Pons (tissue), 1 donor: ENCODE measurements around the gene SH3GLB2.
A peak's percentile ranks its signal among the peaks of the same experiment; 100 is the strongest.
"Not testable (repeated sequence)": the region's sequence is repeated elsewhere in the genome, so short reads cannot be mapped to it uniquely, and the experiment has no call there.

ENCODE experiments used
- DNase-seq: peaks from one replicate; pipeline ENCODE4 v3.0.0-alpha.2; 2016; ENCODE audit warnings: low spot score

Gene SH3GLB2

DNA sequence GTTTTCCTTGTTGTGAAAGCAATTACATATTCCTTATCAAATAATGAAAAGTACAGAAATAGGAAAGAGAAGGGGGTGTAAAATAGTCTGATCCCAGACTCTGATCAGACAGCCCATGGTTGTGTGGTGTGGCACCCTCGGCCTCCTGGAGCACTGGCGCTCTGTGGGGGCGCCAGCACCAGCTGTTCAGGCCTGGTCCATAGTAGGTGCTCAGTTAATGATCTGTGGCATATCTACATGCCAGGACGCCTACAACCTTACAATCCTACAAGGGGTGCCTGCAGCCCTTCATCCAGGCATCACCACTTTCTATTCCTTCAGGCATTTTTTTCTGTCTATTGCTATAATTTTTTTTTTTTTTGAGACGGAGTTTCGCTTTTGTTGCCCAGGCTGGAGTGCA, 24.9 kb upstream of the SH3GLB2 start:
- DNase-seq, result no peak

DNA sequence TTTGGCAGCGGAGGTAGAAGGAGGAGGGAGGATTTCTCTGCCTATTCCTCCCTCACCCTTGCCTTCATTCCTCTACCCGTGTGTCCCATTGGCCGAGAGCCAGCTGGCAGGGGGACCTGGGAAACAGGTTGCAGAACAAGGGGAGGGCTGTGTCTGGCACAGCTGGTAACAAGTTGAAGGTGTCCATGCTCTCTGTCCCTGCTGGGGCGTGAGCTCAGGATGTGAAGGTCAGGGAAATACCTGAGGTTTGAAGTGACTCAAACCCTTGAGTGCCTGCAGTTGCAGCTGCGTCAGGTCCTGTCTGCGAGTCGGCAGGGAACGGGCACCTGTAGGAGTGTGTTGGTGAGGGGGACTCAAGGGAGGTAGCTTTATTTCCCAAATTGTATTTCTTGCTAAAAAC, 24.5 kb upstream of the SH3GLB2 start:
- DNase-seq, result no peak

DNA sequence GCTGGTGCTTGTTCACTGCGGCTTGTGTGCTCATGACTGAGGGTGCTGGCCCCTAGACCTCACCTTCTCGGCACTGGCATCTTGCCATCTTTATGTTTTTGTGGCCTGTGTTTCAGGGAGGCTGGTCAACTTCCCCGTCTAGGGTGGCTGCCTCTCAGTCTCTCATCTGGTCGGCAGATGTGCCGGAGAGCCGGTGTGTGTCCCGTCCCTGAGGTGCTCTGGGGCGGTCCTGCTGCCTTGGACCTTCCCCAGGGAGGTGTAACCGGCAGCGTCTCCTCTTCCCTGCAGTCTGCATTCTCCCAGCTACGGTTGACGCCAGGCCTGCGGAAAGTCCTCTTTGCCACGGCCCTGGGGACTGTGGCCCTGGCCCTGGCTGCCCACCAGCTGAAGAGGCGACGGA, 13.9 kb upstream of the SH3GLB2 start:
- DNase-seq, result no peak

DNA sequence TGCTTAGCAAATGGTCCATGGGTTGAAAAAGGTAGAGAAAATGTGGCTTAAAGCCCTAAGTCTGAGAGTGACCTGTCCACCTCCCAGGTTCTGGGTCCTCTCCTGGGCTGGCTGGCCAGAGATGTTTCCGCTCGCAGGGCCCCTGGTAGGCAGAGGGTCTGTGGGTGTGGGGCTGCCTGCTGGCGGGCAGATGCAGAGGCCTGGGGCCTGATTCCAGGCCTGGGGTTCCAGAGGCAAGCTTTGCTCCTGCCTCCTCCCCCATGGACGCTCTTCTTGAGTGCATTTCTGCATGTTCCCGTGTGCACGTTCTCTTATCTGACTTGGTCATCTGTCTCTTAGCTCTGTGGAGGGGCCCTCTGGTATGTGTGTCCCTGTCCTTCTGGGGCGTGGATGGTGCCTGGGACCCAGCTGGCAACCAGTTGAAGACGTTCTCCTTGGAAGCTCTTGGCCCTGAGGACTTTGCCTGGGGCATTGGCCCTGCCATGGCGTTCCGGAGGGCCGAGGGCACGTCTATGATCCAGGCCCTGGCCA, 12.0 kb upstream of the SH3GLB2 start:
- DNase-seq, result no peak

DNA sequence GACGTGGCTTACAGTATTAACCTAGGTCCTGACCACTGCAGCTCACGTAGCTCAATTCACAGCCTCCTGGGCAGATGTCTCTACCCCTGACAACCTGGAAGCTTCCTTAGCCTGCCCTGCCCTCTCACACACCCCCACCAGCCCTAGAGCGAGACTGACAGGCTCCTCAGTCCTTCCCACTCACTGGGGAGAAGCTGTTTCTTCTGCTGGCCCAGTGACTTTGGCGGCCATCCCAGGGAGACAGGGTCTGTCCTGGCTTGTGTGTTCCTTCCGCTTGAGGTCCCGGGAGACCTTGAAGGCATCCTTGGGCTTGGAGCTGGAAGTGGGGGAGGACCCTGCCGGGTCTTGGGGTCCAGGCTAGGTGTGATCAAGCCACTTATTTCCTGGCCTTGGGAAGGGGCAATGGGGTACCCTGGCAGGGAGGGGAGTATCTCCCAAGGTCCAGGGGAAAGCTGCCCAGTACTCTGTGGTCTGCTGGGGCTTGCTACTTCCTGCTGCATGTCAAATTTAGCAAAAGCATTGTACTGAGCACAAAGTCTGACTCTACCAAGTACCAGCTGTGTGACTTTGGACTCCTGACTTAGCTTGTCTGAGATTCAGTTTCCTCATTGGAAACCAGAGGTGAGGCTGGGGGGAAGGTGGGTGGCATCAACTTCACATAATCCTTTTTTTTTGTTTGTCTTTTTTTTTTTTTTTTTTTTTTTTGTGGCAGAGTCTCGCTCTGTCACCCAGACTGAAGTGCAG, 10.2 kb upstream of the SH3GLB2 start:
- no peak for DNase-seq

DNA sequence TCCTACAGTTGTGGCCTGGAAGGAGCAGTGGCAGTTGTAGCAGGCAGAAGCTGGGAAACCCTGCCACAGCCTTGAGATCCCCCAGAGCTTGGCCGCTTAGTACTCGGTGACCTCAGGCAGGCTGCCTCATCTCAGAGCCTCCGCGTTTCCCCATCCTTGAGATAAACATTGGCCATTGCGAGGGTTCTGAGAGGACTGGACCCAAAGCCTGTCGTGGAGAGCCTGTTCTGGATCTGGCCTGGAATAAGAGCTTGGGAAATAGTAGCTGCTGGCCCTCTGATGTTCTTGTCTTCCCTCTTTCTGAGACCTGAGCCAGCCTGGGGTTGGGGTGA, 9.6 kb upstream of the SH3GLB2 start:
- DNase-seq, result no peak

DNA sequence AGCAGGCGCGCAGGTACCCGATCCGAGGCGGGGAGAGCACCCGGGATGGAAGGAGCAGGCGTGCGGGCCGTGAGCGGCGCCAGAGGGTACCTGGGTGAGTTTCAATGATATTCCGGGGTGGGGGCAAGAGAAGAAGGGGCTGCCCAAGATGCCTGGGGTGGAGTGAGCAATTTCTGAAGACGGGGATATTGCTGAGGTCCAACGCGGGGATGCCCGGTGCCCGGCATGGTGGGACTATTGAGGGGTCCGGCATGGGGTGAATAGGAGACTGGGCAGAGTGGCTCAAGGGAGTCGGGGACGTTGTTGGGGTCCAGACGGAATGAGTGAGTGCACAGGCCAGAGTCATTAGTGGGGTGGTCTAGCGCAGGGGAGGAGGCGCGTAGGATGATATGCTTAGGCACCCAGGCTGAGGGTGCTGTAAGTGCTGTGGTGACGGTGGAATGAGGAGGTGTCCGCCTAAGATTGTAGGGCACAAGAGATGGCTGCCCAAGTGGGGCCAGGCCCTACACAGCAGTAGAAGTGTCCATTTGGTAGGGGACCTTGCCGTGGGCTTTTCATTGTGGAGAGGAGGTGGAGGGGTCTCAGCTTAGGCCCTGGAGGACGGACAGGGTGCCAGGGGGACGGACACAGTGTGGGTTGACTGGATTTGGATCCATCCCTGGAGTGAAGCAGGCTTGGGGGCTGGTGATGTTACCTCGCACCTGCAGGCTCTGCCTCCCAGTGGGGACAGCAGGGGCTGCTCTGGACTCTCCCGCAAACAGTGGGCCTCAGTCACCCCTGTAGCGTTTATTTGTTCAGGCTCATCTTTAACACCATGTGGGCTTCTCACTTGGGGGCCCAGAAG, 9.0 kb upstream of the SH3GLB2 start:
- DNase-seq, result no peak

DNA sequence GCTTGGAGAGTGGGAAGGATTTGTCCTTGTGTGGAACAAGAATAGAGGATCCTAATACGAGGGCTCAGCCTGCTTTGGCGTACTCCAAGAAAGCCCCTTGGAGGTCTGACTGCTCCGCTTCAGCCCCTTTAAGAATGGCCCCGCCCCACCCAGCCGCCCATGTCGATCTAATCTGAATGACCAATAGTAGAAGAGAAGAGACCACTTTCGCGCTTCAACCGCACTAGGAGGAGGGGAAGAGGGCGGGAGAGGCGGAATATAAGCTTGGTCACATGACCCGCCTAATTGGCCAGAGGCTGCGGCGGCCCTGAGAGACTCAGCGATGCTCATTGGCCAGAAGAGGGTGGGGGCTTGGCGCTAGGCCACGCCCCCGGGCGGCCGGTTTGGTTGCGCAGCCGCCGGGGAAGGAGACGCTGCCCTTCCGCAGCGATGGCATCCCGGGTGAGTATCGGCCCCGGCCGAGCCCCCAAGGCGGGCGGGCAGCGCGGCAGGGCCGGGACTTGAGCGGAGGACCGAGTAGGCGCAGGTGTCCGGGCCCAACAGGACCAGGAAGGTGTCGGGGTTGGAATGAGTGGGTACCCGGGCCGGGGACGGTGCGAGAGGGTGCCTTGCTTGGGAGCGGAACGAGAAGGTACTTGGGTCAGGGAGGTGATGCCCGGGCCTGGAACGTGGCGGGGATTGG, 8.3 kb upstream of the SH3GLB2 start, which contains the start of gene MIGA2:
MIGA2 (plus strand) TSS at position 386 of the 682 bp plus-strand sequence. CDS start 3,969 bp downstream, outside the sequence.
- peak; percentile 100 for DNase-seq

DNA sequence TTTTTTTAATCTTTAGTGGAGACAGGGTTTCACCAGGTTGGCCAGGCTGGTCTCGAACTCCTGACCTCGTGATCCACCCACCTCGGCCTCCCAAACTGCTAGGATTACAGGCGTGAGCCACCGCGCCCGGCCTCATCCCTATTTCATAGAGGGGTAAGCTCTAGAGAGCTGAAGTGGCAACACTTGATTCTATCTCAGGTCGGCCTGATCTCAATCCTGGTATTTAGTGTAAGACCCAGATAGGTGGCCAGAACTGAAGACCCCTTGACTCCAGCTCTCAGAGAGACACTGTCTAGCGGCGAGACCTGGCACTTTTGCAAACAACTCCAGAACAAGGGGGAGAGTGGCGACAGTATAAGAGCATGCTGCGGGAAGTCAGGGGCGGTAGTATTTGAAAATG, 7.7 kb upstream of the SH3GLB2 start:
- not testable (repeated sequence) for DNase-seq

DNA sequence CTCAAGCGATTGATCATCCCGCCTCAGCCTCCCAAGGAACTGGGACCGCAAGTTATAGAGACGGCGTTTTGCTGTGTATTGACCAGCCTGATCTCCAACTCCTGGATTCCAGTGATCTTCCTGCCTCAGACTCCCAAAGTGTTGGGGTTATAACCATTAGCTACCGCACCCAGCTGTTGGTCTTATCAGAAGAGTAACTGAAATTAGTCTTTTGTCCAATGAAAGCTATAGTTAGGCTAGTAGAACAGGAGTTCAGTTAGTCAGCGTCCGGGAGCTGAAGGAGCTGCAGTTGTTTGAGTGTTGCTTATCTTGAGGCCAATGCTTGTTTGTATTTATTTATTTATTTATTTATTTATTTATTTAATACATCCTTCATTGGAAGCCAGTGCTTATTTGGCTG, 5.1 kb upstream of the SH3GLB2 start:
- no peak for DNase-seq

DNA sequence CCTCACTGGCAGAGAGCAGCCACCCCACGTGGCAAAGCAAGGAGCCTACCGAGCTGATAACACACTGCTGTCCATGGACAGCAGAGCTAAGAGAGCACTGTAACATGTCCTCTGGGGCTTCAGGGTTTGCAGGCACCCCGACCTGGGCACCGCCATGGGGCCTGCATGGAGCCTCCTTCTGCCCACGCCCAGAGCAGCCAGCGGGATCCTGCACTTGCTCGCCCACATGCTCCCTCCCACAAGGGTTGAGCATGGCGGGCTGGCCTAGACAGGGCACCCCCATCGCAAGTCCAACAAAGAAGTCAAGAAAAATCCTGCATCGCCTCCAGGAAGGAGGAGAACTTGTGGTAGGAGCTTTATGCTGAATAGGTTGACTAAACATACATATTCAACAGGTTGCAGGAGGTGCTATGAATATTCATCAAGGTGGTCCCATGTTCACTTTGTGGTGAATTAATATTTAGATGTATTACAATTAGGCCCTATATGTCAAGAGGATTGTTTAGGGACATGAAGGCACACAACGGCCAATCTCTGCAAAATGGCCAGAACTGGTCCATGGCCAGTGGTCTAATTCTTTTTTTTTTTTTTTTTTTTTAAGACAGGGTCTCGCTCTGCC, 4.5 kb upstream of the SH3GLB2 start:
- DNase-seq, result no peak

DNA sequence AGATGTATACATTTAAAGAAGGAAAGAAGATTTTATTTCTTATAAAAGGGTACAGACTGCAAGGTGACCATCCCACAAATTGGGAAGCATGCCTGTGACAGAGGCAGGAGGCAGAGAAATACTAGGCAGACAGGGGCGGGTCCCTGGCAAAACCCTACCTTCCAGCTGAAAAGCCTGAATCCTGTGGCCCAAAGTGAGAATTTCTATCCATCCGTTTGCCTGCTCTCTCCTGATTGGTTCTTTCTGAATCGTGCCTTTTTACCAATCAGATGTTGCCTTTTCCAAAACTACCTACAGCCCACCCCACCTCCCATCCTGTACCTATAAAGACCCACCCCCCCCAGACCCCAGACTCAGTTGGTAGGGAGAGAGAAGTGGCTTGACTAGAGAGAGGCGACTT, 3.4 kb upstream of the SH3GLB2 start:
- no peak for DNase-seq

DNA sequence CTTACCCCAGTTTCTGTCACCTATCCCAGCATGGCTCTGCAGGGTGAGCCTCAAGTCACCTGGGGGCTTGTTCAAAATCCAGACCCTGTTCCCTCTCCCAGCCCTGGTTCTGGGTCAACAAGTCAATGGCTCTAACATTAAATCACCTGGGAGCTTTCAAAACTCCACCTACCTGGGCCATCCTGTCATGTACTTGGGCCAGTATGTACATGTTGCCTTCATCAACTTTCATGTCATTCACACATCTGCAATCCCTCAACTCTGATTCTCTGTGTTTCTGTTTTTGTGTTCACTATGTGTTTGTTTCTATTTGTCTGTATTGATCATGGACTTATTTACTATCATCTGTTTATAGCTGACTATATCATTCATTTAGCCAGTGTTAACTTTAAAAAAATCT, 2.1 kb upstream of the SH3GLB2 start:
- no peak for DNase-seq

DNA sequence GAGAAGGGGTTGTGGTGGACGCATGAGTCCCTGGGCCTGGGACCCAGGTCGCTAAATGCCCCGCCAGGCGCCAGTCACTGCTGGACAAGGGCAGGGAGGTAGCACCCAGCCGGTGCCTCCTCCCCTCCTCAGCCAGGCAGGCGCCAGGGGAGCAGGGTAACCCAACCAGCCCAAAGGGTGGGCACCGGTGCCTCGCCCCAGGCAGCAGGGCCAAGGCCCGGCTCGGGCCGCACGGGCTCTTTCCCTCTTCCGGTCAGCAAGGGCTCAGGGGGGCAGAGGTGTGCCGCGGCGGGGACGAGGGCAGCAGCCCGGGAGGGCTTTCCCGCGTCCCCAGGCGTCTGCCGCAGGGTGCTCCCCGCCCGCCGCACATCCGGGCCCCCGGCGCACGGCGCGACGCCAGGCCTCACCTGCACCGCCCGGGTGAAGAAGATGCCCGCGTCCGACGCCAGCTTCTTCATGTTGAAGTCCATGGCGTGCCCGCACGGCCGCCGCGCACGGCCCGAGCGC, 393 bp downstream of the SH3GLB2 start:
- DNase-seq, result no peak

DNA sequence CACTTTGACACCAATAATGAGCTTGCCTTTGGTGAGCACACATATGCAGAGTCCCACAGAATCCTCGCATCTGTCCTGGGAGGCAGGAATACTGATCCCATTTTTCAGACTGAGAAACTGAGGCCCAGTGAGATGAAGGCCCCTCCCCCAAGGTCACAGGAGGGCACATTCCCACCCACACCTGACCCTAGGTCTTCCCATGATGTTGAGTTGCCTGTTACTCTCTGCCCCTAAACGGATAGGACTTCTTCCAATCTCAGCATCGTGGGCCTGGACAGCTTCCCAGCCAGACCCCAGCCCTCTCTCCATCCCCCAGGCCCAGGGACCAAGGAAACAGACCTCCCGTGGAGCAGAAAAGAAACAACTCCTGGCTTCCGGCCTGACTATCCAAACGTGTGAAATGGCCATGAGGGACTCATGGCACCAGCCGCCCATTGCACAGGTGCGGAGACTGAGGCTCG, 877 bp downstream of the SH3GLB2 start:
- DNase-seq, result no peak

DNA sequence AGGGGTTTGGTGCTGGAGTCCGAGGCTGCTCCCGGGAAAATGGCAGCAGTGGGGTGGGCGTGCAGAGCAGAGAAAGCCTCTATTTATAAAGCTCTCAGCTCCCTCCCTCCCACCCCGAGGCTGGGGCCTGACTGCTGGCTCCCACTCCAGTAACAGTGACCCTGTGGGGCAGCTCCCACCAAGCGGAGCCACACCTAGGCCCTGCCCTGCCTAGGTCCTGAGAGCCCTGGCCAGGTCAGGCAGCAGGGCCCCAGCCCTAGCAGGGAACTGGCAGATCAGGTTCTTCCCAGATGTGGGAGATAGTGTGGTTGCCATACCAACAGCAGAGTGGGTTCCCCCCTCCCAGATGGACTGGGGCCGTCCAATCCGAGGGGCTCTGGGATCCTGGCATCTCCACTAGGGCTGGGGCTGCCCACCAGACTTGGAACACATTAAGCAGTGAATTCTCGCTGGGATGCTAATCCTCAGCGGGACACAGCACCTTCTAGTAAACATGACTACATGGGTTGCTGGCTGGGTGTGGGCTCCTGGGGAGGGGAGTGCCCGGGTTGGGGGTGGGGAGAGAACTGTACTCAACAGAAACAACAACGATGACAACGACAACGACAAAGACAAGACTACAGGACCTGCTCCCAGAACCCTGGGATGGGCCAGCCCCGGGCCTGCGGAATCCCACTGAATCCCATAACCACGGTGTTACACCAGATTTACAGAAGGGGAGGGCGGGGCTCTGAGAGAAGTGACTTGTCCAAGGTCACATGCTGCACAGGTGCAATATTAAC, 1.5 kb downstream of the SH3GLB2 start:
- DNase-seq, result peak; percentile 37

DNA sequence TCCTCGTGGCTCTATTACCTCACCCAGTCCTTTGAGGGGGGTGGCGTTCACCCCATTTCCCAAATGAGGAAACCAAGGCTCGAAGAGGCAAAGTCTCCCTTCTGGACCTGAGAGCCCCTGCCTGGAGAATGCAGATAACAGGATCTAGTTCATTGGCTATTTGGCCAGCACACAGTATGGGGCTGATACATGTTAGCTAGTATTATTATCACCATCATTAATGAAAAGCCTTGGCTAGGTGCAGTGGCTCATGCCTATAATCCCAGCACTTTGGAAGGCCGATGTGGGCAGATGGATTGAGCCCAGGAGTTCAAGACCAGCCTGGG, 4.3 kb downstream of the SH3GLB2 start:
- no peak for DNase-seq

DNA sequence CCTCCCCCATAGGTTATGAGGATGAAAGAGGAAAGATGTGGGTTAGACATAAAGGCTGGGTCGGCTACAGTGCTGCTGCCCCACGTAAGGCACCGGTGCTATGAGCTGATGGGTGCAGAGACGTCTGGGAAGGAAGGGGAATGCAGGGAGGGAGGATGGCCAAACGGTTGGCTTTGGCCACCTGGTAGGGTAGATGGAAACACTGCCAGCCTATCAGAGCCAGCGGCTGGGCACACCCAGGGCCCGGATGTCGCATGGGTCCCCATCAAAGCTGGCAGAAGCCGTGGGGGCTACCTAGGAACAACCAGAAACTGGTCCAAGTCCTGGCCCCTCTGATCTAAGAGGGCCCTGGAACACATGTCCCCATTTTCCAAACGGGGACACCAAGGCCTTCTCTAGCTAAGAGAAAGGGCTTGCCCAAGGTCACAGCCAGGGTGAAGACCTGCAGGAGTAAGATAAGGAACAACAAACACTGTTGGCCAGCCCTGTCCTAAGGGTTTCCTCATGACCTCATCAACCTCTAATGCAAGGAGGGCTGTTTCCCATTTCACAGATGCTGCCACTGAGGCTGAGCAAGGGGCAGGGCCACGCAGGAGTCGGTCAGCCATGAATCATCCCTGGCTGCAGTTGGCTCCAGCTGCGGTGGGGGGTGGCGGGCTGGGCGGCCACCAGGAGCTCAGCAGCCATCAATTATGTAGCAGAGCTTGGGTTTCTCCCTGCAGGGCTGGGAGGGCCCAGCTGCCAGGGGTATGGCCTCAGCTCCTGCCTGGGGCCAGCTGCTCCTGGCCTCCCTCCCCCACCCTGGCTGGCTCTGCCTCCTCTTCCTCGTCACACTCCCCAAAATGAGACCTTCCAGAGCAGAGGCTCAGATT, 4.9 kb downstream of the SH3GLB2 start:
- DNase-seq, result no peak

DNA sequence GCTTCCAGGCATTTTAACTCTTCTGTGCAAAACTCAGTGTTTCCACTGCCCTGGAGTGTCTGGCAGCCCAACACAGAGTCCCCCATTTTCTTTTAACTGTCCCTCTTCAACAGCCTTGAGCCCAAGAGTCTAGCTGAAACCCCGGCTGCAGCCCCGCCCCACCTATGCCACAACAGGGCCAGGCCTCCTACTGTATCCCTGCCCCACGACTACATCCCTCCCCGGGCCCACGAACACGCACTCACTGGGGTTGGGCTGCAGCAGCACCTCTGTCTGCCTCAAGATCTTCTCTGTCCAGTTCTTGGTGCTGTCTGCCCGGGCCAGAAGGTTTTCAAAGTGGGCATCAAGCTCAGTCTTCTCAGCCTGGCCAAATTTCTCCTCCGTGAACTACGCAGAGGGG, 6.1 kb downstream of the SH3GLB2 start:
- no peak for DNase-seq

DNA sequence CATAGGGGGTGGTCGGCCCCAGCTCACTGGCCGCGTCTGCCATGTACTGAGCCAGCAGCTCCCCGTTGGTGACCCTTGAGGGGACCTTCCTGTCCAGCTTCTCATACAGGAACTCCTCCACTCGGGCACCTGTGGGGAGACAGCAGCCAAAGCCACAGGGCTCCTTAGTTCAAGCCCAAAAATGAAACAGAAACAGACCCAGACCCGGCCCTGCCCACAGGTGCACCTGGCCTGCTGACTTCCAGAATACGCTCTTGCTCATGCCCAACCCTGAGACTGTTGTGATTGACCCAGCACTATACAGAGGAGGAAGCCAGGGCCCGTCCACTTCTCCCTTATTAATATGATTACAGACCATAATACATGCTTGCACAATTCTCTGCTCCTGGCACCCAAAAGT, 7.0 kb downstream of the SH3GLB2 start:
- DNase-seq, result no peak
